HG03108 (cell line): Measurements from ENCODE around the gene ROR1.
"Not testable (repeated sequence)": the region's sequence is repeated elsewhere in the genome, so short reads cannot be mapped to it uniquely, and the experiment has no call there.

Experiments
- ATAC-seq: cut with Tn5 transposase; IDR thresholded peaks from one replicate; pipeline ENCODE4 v1.9.1; 2021; ENCODE audit warnings: moderate library complexity; ENCODE audit not compliant: unreplicated experiment

The ROR1 gene

DNA sequence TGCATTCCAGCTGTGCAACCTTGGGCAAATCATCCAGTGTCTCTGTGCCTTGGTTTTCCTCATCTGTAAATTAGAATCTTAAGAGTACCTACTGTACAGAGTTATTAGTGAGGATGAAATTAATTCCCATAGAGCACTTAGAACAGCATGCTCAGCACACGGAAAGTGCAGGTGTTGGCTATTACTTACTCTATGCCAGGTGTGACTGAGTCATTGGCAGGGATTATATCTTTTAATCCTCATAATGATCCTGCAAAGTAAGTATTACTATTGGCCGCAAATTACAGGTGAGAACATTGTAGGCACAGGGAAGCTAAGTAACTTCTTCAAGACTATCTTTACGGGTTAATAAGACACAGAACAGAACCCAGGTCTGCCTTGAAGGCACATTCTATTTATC, 423.3 kb downstream of the ROR1 start:
- no peak for ATAC-seq

DNA sequence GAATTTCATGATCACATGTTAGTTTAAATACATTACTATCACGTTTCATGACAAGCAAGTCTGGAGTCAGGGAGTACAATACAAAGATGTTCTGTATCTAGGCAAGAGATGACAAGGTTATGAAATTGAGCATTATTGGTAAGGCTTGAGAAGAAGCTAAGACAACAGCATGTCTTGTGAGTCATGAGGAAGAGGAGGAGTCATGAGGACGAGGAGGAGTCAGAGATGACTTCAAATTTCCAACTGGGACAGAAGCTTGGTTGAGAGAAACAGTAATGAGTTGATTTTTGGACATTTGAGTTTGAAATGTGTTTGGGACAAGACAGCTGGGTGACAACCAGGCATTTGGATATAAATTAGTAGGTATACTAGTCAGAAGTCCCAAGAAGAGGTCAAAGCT, 425.3 kb downstream of the ROR1 start:
- ATAC-seq: no peak

GRCh38 chr1:64200064-64200463, 426.2 kb downstream of the ROR1 start:
- no peak for ATAC-seq

GRCh38 chr1:64203420-64203819, 429.6 kb downstream of the ROR1 start, which contains the start of gene UBE2U:
Gene UBE2U (plus strand): TSS chr1:64203623. CDS start chr1:64204051, 428 bp downstream.
- no peak for ATAC-seq

GRCh38 chr1:64209221-64209620, 435.4 kb downstream of the ROR1 start:
- ATAC-seq: no peak

DNA sequence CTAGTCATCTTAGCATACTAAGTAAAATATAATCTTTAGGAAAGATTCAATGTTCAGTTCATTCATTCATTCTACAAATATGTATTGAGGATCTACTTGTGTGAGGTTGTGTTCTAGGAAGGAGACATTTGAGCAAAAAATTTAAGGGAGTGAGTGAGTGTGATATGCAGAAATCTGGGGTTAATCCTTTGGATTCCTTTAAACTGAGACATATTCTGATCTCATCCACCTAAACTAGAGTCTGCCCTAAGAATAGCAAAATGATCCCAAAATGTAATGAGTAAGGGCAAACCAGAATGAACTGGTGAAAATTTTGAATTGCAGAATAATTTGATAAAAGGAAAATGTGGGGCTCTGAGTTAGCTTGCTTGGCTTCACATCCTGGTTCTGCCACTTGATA, 438.2 kb downstream of the ROR1 start:
- ATAC-seq: no peak

DNA sequence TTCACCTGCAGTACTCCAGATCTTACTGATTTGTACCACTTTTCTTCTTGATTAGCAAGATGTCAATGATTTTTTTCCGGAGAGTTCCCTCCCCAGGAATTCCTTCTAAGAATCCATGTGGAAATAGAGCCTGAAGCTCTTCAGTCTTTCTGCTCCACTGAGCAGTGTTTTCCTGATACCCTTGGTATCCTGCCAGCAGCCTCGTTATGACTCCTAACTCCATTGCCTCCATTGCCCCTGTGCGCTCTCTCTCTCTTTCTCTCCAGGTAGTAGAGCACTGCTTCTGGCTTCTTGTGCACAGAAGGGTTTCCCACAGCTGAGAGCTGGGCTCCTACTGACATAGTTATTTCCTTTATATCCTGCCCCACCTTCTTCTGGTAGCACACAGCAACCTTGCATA, 441.8 kb downstream of the ROR1 start:
- no peak for ATAC-seq

DNA sequence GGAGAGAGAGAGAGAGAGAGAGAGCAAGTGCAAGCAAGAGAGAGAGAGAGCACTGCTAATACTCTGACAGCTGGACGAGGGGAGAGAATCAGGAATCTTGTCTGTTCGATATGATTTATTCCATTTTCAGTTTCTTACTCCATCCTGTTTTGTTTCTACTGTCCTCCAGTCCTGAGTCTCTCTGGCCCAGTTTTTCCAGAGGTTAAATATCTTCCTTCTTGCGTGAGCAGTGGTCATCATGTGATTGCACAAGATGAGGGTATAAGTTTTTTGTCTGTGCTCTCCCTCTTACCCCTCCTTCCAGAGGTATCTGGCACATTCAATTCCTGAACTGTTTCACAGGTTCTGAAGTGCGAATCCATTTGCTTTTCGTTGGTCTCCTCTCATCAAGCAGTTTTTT, 446.4 kb downstream of the ROR1 start:
- ATAC-seq: no peak

- ATAC-seq: no peak
Measured at GRCh38 chr1:64223329-64224151, 449.7 kb downstream of the ROR1 start.

DNA sequence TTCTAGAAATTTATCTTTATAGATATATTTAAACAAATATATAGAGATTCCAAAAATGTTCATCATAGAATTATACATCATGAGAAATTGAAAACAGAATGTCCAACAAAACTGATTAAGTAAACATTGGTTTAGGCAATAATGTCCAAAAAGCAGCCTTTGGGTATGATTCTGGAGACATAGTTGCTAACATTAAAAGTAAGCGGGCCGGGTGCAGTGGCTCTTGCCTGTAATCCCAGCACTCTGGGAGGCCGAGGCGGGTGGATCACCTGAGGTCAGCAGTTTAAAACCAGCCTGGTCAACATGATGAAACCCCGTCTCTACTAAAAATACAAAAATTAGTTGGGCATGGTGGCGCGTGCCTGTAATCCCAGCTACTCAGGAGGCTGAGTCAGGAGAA, 450.4 kb downstream of the ROR1 start:
- not testable (repeated sequence) for ATAC-seq

DNA sequence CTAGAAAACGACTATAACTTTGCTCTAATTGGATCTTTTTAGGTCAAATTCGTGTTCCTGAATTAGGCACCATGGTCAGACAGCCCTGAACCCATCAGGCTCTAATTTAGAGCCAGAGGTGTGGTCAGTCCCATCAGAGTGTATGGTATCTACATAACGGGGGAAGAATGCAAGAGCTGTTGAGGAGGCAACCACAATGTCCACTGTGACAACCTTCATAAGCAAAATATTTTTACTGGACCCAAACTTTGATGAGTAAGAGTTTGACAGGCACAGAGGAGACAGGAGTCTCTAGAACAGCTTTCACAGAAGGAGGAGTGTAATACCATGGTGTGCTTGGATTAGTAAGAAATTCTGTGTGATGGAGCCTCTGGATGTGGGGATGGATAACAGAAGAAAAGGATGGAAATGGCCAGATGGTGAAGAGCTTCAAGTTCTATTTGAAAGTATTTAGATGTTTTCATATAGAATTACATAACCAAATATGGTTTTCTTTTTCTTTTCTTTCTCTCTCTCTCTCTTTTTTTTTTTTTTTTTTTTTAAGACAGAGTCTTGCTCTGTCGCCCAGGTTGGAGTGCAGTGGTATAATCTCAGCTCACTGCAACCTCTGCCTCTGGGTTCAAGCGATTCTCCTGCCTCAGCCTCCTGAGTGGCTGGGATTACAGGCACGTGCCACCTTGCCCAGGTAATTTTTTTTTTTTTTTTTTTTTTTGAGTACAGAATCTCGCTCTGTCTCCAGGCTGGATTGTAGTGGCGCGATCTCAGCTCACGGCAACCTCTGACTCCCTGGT, 454.5 kb downstream of the ROR1 start:
- no peak for ATAC-seq

DNA sequence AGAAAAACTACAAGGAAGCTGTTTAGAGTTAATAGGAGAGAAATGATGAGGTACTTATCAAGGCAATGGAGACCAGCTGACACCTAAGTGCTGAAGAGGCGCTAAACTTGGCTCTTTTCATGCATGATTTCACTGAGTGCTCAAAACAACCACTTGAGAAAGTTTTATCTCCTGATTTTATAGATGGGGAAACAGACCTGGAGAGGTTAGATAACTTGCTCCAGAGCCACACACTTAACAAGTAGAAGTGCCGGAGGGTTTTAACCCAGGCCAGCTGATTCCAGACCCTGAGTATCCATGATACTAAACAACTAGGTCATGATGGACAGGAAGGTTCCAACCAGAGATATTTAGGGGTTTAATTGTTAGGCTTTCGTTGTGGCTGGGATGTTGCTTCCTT, 455.5 kb downstream of the ROR1 start:
- no peak for ATAC-seq
